Activated CD4-positive, alpha-beta T cell treated with anti-CD3 and anti-CD28 coated beads for 24 hours (primary cell): ENCODE data around the gene BATF2.
"Not testable (repeated sequence)": the region's sequence is repeated elsewhere in the genome, so short reads cannot be mapped to it uniquely, and the experiment has no call there.

Source experiments
- DNase-seq, 2 donors: peaks; one replicate each; pipeline ENCODE4 v3.0.0-alpha.2; 2020; ENCODE audit warnings: low read depth in 2 of 2

BATF2 gene

GRCh38 chr11:65013130-65013887 is 16.5 kb upstream of the BATF2 start:
- DNase-seq: peak; percentile 83 to 91

- no peak for DNase-seq
Observed at GRCh38 chr11:65008873-65009272, 12.1 kb upstream of the BATF2 start.

- no peak for DNase-seq
Observed at GRCh38 chr11:65008016-65008415, 11.2 kb upstream of the BATF2 start.

GRCh38 chr11:65003968-65004367 is 7.2 kb upstream of the BATF2 start:
- DNase-seq: not testable (repeated sequence)

GRCh38 chr11:65003282-65003681 is 6.5 kb upstream of the BATF2 start:
- DNase-seq: no peak

- DNase-seq: no peak
Observed at GRCh38 chr11:65002706-65003105, 5.9 kb upstream of the BATF2 start.

DNA sequence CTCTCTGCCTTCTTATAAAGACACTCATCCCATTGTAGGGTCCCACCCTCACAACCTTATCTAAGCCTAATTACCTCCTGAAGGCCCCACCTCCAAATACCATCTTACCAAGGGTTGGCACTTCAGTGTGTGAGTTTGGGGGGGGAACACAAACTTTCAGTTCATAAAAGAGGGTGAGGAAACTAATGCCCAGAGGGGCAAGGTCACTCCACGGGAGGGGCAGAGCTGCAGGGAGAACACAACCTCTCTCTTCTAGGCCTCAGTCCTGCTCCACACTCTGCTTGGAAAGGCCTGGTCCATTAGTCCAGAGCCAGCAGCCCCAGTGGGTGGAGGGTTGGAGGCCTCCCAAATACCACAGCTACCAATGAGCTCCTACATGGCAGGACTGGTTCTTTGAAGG is 2.7 kb upstream of the BATF2 start:
- no peak for DNase-seq

- no peak for DNase-seq
Observed at GRCh38 chr11:64998690-64999431, 2.1 kb upstream of the BATF2 start.

DNA sequence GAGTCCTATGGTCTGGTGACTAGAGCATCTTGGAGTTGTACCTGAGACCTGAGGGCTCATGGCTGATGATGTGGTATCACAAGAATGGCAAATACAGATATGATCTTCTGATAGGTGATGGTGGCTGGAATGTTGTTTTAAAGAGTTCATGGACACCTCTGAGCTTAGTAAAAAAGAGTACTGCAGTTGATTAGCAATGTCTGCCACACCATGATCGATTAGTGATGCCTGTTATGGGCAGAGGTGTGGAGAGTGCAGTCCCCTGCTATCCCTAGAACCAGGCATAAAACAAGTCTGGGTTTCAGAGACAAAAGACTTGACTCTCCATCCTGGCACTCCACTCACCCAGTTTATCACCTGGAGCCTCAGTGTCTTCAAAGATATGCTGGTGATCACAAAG is 1.4 kb upstream of the BATF2 start:
- no peak for DNase-seq

GRCh38 chr11:64996327-64996709 is 453 bp downstream of the BATF2 start:
- DNase-seq: no peak

DNA sequence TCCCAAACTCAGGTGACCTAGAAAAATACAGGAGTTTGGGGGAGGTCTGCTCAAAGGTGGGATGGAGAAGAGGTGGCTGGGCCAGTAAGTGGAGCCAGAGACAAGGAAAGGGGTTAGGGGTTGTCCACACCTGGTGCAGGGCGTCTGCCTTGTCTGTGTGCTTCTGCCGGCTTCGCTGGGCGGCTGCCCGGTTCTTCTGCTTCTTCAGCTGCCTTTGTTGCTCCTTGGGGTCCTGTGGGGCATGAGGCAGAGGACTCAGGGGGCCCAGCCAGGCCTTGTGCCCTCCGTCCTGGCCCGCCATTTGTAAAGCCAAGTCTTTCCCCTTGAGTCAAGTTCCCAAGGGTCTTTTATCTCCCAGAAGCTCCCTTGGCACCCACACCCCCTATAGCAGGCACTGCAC is 2.5 kb downstream of the BATF2 start:
- DNase-seq: no peak

DNA sequence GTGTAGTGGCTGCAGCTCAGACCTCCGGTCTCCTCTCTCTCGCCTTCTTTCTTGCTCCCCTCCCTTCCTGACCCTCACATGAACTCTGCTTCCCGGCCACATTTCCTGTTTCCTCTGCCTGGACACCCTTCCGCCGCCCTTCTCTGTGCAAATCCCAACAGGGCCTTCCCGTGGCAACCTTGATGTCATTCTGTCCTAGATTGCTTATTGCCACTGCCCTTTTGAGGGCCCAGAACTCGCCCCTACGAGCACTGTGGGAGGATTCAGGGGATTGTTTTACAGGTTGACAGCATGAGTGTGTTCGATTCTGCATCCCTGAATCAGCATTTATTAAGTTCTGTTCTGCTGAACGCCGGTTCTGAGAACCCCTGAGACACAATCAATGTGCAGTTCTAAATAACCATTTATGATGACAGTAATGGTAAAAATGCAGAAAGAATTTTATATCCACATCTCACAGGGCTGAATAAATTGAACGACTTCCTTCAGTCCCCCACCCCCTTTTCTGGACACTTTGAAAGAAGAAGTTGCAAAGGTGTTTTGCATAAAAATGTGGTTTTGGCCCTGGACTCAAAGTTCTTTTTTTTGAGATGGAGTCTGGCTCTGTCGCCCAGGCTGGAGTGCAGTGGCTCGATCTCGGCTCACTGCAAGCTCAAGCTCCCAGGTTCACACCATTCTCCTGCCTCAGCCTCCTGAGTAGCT is 6.4 kb downstream of the BATF2 start:
- no peak for DNase-seq

DNA sequence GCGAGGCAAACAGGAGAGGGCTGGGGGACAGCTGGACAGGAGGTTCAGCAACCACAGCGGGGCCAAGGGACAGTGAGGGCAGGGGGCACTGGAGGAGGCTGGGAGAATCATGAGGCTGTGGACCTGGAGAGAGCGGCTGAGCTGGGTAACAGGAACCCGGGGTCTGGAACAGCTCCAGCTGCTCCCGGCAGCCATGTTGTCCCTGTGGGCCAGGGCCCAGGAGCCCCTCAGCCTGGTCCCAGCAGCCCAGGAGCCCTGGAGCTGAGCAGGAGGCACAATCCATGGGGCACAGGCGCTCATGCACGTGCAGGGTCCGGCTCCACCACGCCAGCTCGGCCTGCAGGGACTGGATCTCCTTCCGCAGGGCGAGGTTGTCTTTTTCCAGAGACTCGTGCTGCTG is 7.4 kb downstream of the BATF2 start:
- no peak for DNase-seq

- no peak for DNase-seq
Observed at GRCh38 chr11:64987998-64988854, 8.5 kb downstream of the BATF2 start.

GRCh38 chr11:64983339-64983738 is 13.4 kb downstream of the BATF2 start:
- not testable (repeated sequence) for DNase-seq

GRCh38 chr11:64976651-64977050 is 20.1 kb downstream of the BATF2 start:
- no peak for DNase-seq

DNA sequence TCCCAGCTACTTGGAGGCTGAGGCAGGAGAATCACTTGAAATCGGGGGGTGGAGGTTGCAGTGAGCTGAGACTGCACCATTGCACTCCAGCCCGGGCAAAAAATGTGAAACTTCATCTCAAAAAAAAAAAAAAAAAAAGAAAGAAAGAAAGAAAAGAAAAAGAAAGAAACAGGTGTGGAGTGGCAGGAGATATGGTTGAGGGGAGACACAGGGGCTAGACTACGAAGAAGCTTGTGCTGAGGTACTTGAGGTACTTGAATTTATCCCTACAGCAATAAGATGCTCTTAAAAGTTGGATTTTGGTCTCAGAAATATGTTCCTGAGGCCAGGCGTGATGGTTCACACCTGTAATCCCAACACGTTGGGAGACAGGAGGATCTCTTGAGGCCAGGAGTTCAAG is 22.6 kb downstream of the BATF2 start:
- no peak for DNase-seq

GRCh38 chr11:64971421-64972233 is 25.1 kb downstream of the BATF2 start, which contains the start of gene MAJIN:
TSS of gene MAJIN (minus strand) at chr11:64972108. CDS start at chr11:64959405, 12,703 bp downstream.
- peak; percentile 82 to 91 for DNase-seq

DNA sequence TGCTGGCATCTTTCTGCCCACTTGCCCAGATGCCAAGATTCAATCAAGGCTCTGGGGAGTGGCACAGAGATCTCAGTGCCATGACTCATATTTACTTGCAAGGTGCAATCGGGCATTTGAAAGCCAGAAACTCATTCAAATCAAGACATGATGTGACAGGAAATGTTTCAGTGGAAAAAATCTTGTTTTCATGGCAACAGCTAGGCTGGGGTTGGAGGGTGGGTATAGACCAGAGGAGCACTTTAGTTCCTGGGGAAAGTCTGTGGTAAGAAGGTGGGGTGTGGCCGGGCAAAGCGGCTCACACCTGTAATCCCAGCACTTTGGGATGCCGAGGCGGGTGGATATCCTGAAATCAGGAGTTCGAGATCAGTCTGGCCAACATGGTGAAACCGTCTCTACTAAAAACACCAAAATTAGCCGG is 26.0 kb downstream of the BATF2 start:
- DNase-seq: peak; percentile 10 to 11

GRCh38 chr11:64969209-64969608 is 27.6 kb downstream of the BATF2 start:
- DNase-seq: no peak

DNA sequence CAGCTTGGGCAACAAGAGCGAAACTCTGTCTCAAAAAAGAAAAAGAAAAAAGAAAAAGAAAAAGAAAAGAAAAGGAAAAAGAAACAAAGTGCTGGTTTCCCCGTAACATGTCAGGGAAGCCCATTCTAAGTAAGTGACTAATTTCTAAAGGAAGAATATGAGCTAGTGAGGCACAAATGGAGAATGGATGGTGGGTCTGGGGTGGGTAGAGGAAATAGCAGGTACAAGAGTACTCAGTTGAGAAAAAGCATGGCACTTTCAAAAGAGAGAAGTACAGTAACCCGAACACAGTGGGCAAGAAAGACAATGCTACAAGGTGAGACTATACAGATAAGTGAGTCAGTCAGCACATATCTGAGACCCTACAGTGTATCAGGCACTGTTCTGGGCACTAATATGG is 29.4 kb downstream of the BATF2 start:
- DNase-seq: no peak
